GM19023 (cell line): ENCODE results near the gene CHST13.
"Not testable (repeated sequence)": the region's sequence is repeated elsewhere in the genome, so short reads cannot be mapped to it uniquely, and the experiment has no call there.

Experiments used
- ATAC-seq: cut with Tn5 transposase; IDR thresholded peaks from one replicate; pipeline ENCODE4 v1.9.1; 2021; ENCODE audit warnings: mild to moderate bottlenecking, moderate library complexity; ENCODE audit not compliant: unreplicated experiment

The CHST13 gene

DNA sequence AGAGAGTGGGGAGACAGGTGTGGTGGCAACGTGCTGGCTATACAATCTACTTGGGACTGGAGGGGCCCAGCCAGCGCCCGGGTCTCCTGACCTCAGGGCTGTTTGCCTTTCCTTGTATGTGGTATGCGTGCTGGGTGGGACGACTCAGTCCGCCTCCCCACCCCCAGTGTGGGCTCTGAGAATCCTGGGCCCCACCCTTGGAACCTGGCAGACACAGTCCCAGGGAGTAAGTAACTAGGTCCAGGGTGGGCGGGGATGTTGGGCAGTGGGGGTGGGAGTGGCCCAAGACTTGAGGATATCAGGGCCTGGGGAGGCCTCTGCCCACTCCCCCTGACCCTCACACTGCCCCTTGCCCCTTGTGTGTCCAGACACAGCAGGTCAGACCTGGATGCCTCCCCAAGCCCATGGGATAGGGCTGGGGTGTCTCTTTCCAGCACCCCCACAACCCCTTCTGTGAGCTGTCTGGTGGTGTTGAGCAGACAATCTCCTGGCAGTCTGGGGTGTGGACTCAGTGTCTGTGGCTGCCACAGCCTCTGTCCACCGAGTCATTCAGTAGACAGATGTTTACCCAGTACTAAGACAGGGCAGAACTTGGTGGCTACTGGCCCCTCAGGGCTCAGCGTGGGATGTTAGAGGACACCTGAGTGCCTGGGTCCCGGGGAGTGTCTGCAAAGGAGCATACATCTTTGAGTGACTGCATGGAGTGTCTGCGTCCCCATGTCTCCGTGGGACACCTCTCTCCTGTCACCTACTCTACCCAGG lies 1.3 kb downstream of the CHST13 start:
- ATAC-seq, result no peak

DNA sequence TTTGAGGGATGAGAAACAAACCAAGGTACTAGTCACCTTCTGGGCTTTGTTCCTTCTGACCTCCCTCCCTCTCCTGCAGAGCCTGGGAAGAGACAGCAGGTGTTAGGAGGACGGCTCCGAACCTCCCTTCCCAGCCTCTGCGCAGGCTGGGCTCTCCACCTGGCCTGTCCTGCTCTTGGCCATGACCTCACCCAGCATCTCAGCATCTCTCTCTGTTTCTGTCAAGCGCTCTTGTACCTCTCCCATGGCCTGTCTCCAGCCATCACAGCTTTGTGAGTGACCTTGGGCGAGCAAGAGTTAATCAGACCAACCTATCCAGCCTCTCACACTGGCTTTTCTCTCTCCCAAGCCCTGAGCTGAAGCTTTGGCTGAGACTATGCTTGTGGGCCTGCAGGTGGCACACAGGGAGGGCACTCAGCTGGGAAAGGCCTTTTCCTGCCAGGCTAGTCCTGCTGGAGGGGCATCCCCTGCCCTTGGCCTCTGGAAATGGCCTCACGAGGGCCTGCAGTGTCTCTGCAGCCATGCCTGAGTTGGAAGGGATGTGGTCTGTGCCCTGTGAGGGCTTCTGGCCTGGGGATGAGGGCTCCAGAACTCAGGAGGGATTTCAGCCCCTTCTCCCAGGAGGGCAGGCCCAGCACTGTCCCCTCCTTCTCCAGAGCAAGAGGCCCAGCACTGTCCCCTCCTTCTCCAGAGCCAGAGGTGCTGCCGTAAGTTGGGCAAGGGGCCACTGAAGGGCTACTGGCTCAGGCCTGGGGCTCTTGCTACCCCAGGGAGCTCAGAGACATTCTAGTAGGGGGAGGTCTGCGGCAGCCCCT lies 2.1 kb downstream of the CHST13 start:
- ATAC-seq, result no peak

DNA sequence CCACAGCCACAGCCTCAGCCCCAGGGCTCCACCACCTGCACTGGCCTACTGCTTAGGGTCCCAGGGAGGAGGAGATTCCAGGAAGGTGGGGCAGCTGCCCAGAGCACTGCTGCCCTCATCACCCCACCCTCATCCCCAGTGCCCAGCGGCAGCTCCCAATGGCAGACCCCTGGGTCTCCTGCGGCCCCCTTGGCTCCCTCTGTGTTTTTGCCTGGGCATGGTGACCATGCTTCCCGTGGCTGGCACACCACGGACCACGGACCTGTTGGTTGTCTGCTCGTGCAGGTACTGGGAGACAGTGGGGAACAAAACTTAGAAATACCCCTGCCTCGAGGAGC lies 2.7 kb downstream of the CHST13 start:
- ATAC-seq, result no peak

DNA sequence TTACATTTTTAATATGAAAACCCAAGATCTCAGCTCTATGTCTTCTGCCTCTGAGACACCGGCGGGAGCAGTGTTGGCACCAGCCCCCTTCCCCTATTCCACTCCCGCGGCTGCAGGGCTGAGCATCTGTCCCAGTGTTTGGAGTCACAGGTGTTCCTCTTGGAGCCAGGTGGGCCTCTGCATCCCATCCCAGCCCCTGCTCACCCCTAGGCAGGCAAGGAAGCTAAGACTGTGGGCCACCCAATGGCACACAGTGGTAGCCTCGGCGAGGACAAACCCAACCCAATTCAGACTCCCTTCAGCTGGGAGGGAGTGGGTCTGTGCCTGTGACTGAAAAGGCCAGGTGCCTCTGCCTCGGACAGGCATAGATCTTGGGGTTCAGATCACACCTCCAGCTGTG lies 3.1 kb downstream of the CHST13 start:
- ATAC-seq, result no peak

DNA sequence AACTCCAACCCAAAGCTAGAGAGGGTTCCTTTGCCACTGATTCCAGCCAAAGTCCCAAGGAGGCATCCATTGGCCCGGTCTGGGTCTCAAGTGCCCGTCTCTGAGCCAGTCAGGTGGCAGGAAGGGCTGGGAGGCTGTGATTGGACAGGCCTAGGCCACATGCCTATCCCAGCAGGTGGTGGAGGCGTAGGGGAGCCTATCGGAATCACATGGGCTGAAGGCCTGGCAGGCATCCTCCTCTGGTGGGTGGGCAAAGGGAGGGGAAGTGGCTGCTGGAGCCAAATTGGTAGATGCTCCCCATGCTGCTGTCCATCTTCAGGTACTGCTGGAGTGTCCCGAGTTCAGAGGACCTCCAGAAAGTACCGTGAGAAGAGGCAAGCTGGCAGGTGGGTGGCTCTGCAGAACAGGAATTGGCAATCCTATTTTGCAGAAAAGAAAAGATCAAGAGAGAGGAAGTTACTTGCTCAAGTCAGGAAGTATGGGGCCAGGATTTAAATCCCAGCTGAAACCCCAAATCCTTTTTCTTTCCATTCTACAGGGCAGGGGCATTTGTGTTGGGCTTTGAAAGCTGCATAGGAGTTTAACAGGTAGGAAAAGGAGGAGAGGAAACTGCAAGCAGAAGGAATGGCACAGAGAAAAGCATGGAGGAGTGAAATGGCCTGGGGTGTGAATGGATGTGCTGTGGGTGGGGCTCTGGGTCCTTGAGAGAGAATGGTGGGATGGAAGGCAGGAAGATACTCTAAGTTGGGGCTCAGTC lies 3.7 kb downstream of the CHST13 start:
- ATAC-seq, result no peak

DNA sequence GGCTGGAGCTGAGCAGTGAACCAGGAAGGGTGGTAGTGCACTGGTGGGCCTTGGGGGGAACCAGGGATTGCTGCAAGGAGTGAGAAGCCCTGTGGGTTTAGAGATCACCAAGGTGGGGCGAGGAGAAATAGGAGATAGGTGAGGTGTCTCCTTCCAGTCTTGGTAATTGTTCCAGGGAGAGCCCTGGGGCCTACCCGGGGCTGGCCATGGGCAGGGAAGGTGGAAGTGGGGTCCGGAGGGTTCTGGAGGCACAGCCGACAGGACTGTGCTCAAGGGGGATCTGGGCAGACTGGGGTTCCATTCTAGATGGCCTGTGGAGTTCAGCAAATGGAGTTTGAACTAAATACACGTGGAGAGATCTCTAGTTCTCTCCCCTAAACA lies 4.5 kb downstream of the CHST13 start:
- no peak for ATAC-seq

DNA sequence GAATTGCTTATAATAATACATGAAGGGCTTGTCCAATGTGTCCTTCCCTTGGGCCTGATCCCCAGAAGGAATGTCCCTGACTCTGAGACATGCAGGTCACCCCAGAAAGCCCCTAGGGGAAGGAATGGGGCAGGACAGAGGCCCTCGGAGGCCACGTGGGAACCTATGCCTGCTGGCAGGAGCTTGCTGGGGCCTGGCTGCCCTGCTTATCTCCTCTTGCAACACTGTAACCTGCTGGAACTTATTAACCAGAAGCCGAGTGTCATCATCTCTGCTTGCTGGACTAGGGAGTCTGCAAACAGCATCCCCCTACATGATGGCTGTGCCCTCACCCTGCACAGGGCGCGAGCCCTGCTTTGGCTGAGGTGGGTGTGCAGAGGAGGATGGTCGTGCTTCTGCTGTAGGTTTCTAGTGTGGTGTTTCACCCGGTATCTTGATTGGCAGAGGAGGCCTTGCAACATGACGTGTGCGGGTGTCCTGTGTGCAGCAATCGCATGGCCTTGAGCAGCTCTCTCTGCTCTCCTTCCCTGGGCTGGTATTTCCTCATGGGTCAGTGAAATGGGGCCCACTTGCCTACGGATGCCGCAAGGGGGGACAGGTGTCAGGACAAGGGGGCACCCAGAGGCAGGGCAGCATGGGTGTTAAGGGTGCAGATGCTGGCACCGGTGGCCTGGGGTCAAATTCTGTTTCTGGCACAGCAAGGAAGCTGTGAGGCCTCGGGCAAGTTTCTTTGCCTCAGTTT lies 5.0 kb downstream of the CHST13 start:
- no peak for ATAC-seq

DNA sequence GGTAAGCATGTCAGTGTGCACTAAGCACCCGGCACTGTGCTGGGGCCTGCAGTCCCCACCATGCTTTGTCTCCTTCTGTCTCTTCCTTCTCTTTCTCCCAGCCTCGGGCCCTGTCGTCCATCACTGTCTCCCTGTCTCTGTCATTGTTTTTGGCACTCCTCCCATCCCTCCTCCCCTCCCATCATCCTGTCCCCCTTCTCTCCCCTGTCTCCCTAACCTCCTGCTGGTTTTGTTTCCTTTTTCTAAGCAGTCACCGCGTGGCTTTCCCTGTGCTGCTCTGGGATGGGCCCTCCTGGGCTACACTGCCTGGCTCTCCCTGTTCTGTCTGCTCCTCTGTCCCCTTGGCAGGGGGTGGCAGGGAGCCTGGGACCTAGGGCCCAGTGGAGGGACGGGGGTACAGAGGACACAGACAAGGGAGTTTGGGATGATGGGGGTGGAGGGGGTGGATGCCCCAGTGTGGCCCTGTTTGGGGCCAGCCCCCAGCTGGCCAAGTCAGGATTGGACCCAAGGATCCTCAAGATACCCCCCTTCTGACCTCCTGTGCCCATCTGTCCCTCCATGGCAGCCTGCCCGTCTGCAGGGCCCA lies 5.7 kb downstream of the CHST13 start:
- ATAC-seq, result no peak

DNA sequence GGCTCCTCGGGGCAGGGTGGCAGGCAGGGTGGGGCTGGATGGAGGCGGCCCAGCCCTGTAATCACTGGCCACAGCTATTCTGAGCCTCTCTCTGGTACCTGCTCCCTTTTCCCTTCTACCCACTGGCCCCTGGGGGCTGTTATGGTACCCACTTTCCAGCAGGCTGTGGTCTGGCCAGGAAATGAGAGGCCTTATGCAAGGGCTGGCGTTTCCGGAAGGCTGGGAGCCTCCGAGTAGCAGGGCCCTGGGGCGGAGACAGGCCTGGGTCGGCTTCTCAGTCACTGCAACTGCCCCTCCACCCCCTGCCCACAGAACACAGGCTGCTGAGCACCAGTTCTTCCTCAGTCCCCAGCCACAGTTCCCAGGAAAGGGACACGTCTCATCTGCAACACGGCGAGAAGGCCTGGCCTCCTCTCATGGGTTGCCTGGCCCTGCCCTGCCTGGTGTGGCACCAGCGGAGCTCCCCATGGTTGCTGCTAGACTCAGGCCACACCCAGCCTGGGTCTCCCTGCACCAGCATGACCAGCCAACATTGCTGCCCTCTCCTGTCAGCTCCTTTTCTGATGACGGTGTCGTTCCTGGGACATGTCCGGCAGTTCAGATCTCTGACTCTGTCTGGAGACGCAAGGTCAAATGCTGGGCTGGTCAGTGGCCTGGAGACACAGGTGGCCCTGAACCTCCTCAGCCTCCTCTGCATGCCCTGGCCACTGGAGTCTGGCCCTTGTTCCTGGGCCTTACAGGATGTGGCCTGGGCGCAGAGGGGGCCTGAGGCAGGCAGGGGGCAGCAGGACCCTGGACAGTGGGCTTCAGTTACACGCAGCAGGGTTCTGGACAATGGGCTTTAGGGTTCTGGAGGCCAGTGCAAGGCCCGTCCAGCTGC lies 6.5 kb downstream of the CHST13 start:
- no peak for ATAC-seq

DNA sequence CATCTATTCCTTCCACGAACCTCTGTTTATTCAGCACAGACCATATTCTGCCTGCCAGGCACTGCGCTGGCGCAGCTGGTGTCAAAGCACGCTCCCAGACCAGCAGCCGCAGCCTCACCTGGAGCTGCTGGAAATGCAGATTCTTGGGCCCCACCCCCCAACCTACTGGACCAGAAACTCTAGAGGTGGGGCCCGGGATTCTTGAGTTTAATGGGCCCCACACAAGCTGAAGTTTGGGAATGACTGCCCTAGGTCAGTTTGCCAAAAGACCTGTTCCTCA lies 7.0 kb downstream of the CHST13 start:
- no peak for ATAC-seq

DNA sequence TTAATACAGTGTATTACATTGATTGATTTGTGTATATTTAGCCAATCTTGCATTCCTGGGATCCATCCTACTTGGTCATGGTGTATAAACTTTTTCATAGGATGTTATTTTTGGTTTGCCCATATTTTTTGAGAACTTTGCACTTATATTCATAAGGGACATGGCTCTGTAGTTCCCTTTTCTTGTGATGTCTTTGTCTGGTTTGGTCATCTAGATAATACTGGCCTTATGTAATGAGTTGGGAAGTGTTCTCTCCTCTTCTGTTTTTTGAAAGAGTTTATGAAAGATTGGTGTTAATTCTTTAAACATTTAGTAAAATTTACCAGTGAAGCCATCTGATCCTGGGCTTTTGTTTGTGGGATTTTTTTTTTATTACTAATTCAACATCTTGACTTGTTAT lies 9.6 kb downstream of the CHST13 start:
- no peak for ATAC-seq

DNA sequence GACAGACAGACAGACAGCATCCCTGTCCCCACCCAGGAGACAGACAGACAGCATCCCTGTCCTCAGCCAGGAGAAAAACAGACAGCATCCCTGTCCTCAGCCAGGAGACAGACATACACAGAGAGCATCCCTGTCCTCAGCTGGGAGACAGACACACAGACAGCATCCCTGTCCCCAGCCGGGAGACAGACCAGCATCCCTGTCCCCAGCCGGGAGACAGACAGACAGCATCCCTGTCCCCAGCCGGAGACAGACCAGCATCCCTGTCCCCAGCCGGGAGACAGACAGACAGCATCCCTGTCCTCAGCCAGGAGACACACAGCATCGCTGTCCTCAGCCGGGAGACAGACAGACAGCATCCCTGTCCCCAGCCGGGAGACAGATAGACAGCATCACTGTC lies 10.8 kb downstream of the CHST13 start:
- ATAC-seq, result not testable (repeated sequence)

DNA sequence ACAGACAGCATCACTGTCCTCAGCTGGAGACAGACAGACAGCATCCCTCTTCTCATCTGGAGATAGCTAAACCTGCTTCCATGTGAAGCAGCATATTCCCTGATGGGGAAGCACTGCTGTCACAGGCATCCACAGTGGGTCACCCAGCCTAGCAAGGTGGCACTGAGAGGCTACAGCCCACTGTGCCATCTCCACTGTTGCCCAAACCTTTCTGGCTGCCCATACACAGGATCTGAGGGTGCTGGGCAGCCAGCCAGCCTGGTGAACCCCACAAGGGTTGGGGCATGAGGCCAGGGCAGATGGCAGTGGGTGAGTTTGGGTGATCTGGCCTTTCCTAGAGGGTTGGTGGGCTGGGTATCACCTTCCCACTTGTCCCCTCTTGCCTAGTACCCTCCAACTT lies 11.7 kb downstream of the CHST13 start:
- ATAC-seq, result no peak

DNA sequence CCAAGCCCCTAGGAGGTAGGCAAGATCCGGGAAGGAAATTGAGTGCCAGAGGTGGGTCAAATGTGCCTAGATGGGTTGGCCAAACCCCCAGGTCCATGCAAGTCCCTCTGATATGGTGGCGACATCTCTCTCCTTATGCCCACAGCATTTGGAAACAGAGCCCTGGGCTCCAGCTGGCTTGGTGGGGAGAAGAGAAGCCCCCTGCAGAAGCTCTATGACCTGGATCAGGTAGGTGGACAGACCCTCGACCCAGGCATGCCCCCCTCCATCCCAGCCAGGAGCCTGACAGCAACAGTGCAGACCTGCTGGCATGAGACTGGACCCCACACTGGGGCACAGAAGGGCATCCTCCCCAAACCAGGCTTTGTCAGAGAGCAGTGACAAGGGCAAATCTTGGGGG lies 12.2 kb downstream of the CHST13 start:
- no peak for ATAC-seq

DNA sequence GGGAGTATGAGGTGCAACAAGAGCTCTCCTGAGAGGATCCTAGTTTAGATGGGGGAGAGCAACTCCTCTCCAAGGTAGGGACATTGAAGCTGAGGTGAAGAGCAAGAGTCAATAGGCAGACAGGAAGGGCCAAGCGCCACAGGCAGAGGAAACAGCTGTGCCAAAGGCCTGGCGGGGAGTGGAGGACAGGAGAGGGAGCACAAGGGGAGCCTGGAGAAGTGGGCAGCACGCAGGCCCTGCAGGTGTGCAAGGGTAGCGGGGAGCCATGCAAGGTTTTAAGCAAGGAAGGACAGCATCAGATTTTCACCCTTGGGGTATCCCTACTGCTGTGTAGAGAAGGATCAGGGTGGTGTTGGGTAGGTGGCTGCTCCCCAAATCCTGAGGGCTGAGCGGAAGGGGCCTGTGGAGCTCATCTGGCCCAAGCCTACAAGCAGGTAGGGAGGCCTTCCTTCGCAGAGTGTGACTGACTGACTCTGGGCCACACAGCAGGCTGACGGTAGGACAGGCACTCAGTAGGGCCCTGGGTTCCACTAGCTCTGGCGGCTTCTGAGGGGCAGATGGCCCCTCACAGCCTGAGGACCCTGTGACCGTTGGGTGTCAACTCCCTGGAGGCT lies 13.3 kb downstream of the CHST13 start:
- no peak for ATAC-seq

DNA sequence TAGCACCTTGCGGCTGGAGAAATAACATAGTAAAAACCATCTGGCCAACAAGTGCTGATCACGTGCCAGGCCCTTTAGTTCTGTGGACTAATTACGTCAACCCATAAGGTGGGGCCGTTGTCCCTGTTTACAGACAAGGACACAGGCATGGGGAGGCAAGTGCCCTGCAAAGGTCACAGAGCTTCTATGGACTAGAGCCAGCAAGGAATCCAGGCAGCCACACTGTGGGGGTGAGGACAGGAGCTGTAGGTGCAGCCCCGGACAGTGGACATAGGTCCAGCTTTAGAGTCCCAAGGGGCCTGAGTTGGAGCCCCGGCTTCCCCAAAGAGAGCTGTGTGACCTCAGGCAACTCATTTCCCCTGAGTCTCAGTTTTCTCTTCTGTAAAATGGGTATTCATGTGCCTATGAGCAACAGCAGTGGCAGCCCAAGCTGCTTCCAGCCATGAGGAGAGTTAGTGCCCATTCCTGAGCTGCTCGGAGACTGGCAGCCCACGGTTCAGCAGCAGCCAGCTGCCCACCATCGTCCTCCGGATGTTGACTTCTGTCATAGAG lies 13.9 kb downstream of the CHST13 start:
- no peak for ATAC-seq

DNA sequence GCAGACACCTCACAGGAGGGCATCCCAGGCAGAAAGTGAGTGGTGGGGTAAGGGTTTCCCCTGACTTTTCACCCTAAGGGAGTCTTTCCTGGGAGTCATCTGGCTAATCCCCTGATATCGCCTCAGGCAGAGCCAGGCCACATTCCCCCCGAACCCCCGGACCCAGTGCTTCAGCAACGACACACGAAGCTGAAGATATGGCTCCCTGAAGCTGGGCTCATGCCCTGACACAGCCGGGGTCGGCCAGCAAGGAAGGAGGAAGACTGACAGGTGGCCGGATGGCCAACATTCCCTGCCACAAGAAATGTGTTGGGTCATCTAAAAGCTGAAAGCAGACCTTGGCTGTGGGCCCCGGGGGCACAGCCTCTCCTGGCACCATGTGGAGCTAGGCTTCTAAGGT lies 14.4 kb downstream of the CHST13 start:
- ATAC-seq, result no peak

DNA sequence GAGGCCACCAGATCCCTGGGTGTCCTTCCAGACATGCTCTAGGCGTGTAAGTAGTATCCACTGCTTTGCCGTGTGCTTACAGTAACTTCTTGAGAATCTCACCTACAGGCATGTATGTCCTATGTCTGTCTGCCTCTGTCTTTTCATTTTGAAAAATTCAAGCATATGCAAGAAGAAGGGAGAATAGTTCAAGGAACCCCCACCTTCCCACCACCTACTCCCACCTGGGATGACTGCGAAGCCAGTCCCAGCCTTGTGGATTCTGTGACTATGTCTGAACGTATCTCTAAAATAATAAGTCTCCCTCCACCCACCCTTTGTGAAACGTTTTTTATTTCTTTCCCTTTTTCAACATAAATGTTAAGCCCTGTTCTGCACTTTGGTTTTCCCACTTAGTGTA lies 15.0 kb downstream of the CHST13 start:
- no peak for ATAC-seq

DNA sequence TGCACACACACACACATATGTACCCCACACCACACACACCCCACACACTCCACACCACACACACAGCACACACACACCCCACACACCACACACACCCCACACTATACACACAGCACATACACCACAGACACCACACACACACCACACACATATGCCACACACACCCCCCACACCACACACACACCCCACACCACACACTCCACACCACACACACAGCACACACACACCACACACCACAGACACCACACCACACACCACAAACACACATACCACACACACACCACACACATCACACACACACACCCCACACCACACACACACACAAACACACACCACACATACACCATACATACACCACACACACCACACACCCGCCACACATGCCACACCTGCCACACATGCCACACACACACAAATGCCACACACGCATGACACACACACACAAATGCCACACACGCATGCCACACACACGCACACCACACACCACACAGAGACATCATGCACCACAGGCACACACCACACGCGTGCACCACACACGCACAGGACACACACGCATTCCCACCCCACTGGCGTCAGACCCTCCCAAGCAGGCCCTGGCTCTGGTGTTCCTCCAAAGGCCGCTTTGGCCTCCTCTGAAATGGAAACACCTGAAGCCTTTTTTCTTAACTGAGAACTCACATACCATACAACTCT lies 15.7 kb downstream of the CHST13 start:
- ATAC-seq, result no peak
